PC-3 (cell line): Measurements from ENCODE around the gene HIVEP3.

Experiments
- CTCF ChIP-seq: fragments of 300-600 bp; sonication (generic); conservative IDR thresholded peaks from 2 replicates; pipeline ENCODE4 v1.5.1; 2017; ENCODE audit warnings: antibody characterized with exemption, low read depth, mild to moderate bottlenecking, low read length
- EZH2 ChIP-seq: fragments of 300-600 bp; sonication (generic); IDR thresholded peaks from one replicate; pipeline ENCODE4 v1.6.1; 2017; ENCODE audit warnings: antibody characterized with exemption, mild to moderate bottlenecking, low read length; ENCODE audit not compliant: unreplicated experiment

- TF ChIP-seq EZH2 = no peak
- TF ChIP-seq CTCF = no peak
These were observed 218.1 kb downstream of the HIVEP3 start for GRCh38 chr1:41700581-41700980.
